Fibroblast of peridontal ligament (primary cell): Measurements from ENCODE around the gene TMEM260.
"Not testable (repeated sequence)": the region's sequence is repeated elsewhere in the genome, so short reads cannot be mapped to it uniquely, and the experiment has no call there.

Source experiments
- DNase-seq: peaks from one replicate; pipeline ENCODE4 v3.0.0-alpha.2; 2010; ENCODE audit errors: extremely low read depth

TMEM260 gene

DNA sequence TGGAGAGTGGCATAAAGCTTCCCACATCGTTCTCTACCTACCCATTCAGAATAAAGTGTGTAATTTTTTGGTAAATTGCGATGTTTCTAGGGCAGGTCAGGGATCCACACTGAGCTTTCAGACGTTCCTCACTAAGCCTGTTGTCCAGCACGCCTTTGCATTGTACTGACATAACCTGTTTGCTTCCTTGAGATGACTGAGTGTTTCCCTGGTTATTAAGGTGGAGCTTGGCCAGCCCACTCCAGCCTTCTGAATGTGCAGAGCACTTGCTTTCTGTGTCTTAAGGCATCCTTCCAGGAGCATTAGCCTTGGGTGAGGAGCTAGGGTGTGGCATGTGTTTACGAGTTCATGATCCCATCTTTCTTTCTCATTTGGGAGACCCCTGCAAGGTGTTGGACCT, 96.4 kb downstream of the TMEM260 start:
- DNase-seq, result no peak

DNA sequence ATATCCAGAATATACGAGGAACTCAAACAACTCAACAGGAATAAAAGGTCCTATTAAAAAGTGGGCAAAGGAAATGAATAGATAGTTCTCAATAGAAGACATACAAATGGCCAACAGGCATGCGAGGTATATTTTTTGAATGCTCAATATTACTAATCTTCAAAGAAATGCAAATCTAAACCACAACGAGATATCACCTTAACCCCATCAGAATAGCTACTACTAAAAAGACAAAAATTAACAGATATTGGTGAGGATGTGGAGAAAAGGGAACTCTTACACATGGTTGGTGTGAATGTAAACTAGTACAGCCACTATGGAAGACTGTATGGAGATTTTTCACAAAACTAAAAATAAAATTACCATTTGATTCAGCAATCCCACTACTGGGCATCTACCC, 99.2 kb downstream of the TMEM260 start:
- DNase-seq, result no peak

DNA sequence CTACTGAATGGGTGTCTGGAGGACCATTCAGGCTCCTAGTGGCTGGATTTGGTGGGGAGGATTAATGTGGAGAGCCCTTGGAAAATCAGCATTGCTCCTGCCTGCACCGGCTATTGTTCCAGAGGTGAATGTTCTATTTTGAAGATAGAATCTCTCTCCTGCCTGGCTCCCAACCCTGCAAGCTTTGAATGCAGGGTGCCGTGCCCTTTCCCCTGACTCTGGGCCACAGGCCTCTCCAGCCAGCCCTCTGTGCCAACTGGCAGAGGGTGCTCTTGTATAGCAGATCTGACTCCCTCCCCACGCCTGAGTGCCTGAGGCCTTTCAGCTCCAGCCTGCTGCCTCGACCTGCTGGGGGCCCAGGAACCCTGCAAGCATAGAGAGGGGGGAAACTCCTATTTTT, 106.8 kb downstream of the TMEM260 start:
- no peak for DNase-seq

DNA sequence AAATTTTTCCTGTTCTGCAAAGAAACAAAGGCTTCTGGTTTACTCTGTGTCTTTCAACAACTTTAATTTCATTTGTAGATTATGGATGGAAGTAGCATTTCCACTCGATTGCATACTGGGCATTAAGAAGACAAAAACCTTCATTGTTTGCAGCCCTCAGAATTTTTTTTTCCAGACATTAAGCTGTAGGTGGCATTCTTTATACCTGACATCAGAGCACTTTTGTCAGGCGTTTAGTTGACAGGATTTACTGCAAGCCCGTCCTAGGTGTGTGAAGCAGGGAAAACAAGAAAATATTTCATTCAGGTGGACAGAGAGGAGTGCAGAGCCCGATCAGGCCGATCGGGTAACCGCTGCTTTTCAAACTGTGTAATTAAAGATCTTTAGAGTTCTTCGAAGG, 107.5 kb downstream of the TMEM260 start:
- no peak for DNase-seq

DNA sequence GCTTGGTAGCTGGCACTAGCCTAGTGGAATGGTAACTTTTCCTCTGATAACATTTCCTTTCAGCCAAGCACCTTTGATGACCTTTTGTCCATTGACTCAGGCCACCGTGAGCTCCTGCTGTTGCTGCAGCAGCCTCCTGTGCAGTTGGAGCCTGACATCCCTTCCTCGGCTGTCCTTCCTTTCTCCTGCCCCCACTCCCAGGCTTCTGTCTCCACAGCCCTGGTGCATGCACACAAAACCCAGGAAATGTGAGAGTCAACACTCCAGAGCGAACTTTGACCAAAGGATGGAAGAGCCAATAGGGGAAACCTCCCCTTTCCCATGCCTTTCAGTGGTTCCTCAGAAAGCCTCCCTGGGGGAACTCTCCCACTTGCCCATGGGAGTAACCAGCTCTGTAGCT, 115.0 kb downstream of the TMEM260 start:
- DNase-seq, result no peak

DNA sequence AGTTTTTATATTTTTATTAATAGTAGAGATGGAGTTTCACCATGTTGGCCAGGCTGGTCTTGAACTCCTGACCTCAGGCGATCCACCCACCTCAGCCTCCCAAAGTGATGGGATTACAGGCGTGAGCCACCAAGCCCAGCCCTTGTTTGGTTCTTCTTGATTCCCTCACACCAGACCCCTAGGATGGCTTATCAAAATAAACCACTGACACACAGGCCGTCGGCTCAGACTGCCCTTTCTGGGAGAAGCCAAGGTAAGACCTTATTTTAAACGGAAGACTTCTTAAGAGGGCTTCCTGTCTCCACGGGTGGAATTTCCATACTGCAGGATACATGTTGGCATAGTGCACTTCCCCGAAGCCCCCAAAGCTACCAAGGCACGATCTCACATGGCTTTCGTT, 115.6 kb downstream of the TMEM260 start:
- DNase-seq, result not testable (repeated sequence)
